ACHN (cell line): ENCODE data around the gene ADRA1B.

Experiments used
- DNase-seq: peaks from one replicate; pipeline ENCODE4 v3.0.0-alpha.2; 2015
- in situ Hi-C: cut with HindIII; loops from 2 replicates; pipeline ENCODE4 v1.10.0; 2017; ENCODE audit warnings: low sequenced_read_pairs, low pct_ligation_motif_present, low pct_unique_long_range_greater_than_20kb

Gene ADRA1B

GRCh38 chr5:159916841-159917761, 819 bp downstream of the ADRA1B start:
- in situ Hi-C loops, result no loop called here
- DNase-seq, result peak; percentile 13

DNA sequence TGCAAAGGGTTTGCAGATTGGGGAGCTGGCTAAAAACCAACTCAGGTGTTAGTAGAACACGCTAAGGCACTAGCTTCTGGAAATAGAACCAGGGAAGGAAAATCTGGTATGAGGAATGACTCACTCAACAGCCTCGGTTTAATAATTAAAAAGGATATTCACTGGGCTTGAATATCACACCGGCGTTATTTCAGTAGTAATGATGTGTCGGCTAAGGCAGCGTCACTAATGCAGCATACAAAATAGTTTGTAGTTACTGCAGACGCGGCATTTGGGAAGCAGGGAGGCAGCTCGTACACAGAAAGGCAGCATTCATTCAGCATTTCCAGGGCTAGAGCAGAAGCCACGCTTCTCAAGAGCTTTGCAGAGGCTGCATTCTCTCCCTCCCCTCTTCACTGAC, 1.7 kb downstream of the ADRA1B start:
- in situ Hi-C loops, result no loop called here
- DNase-seq, result peak; percentile 80

GRCh38 chr5:159921721-159922120, 5.4 kb downstream of the ADRA1B start:
- in situ Hi-C loops, result no loop called here
- DNase-seq, result no peak

GRCh38 chr5:159923008-159923407, 6.7 kb downstream of the ADRA1B start:
- in situ Hi-C loops, result no loop called here
- no peak for DNase-seq

DNA sequence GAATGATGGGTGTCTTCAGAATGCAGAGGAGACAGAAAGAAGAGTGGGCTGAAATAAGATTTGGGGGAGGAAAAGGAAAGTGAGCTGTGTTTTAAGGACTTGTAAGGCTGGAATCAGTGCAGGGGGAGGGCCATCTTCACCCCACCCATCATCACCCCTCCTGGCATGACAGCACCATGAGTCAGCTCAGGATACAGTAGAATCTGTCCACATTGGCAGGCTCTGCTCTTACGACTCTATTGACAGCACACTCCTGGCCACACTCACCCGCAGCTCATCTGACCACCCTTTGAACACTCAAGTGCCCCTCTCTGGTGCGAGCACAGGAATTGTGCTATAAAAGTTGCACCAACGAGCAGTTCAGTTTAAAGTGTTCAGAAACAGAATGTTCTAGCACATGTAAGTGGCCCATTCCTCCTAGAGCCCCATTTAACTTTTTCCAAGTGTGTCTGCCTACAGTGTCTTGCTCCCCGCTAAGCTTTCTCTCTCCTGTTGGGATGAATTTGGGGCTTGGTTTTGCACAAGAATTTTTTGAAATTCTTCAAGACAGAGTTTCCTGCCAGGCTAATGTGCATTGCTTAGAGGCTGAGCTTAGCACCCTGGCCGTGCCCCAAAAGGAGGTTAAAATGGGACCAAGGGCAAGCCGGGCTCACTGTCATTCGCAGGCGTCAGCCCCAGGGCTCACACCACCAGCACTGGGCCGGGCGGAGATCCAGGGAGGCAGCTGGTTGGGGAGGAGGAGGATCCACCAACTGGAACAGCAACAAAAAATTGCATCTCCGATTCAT, 12.0 kb downstream of the ADRA1B start:
- peak; percentile 84 for DNase-seq
- in situ Hi-C loops, result no loop called here

DNA sequence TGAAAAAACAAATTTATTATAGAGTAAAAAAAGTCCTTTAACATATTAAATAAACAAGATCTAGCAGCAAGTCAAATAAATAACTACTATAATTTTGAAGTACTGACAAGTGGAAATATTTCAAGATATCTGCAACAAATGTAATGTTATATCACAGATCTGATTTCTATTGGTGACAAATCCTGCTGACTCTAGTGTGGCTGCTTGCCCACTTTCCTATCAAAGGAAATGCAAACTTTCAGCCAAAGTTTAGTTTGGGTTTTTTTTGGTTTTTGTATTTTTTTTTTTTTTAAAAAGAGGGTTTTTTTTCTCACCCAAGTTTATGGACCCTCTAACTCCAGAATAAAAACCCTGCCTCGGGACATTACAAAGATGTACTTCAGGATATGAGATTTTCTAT, 12.9 kb downstream of the ADRA1B start:
- DNase-seq, result no peak
- in situ Hi-C loops, result no loop called here

DNA sequence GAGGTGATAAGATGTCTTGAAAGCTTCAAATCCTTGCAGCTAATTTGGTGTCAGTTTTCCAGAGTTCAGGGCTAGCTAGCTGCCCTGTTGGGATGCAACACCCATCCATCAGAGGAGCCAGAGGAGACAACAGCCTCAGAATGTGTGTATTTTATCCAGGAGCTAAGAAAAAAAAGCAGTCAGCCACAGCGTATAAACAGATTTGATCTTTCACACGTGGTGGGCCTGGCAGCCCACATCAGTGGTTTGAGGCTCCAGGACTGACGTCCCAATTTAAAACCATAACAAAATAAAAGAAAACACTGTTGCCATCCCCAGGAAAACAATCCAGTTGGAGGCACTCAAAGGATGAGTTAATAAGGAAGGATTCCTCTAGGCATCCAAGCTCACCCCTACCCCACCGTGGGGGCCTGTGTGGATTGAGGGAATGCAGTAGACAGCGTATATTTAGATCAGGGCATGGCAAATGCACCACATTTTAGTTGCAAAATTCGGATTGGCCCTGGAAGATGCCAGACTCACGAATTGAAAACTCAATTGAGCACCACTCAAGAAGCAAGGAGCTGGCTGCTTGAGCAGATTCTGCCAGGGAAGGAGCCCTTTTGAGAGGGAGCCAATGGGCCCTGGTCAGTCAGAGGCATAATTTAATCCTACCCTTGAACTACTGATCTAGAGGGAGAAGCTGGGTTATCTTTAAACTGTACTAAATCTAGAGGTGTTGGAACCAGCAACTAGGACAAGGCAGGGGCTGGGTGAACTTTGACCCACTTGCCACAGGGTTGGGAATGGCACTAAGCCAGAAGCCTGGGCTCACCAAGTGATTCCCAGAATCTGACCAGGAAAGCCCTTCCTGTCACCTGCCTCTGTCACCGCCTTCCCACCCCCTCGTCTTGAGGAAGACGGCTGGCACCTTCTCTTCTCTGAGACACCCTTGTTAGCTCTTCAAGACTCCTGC, 17.5 kb downstream of the ADRA1B start:
- DNase-seq, result no peak
- in situ Hi-C loops, result no loop called here

DNA sequence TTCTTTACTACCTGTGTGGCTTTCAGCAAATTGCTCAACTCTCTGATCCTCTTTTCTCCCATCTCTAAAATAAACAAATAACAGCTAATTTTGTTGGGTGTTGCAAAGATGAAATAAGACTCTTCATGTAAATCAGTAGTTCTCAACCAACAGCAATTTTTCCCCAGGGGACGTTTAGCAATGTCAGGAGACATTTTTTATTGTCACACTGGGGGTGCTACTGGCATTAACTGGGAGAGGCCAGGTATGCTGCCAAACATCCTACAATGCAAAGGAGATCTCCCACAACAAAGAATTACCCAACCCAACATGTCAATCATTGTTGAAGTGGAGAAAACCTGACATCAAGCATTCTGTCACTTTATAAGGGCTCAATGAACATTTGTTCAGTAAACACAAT, 19.7 kb downstream of the ADRA1B start:
- in situ Hi-C loops, result no loop called here
- no peak for DNase-seq

DNA sequence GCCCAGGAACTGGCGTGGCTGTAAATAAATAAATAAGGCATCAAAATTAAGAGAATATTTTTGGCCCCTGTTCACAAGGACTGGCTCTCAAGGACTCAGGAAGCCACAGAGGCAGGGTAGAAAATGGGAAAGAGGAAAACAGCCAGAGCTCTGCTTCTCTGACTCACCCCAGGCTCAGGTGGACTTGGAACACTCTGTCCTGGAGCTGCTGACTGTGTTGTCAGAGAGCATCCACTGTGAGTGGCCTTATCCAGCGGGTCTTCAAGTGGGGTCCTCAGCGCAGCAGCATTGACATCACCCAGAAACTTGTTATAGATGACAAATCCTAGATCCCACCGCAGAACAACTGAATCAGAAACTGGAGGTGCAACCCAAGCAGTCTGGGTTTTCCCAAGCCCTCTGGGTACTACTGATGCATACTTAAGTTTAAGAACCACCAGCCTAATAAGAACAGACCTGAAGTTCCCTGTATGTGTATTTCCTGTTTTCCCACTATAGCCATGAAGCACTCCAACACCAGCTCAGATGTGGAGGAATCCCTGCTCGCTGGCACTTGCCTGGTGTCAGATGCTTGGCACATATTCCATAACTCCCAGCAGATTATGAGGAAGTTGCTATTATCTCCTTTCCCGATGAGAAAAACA, 20.5 kb downstream of the ADRA1B start:
- DNase-seq, result peak; percentile 2
- in situ Hi-C loops, result no loop called here

GRCh38 chr5:159937580-159937979, 21.3 kb downstream of the ADRA1B start:
- in situ Hi-C loops, result no loop called here
- no peak for DNase-seq

DNA sequence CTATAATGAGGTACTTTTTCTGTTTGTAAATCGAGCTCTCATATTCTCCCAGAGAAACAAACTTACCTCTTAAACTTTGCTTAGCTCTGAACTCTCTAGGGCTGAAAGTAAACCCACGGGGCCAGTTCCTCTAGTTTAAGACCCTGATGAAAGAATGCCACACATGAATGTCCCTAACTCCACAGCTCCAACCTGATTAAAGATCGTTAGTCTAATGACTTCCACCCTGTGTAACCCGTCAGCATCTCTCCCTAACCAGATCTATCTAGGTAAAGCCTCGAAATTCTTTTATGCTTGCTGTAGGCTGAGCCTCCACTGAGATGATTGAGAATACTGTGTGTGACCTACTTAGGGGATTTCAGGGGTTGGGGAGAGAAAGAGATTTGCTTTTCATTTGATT, 27.0 kb downstream of the ADRA1B start:
- no peak for DNase-seq
- in situ Hi-C loops, result no loop called here

- in situ Hi-C loops, result no loop called here
- no peak for DNase-seq
Measured at GRCh38 chr5:159944056-159944600, 27.8 kb downstream of the ADRA1B start.

DNA sequence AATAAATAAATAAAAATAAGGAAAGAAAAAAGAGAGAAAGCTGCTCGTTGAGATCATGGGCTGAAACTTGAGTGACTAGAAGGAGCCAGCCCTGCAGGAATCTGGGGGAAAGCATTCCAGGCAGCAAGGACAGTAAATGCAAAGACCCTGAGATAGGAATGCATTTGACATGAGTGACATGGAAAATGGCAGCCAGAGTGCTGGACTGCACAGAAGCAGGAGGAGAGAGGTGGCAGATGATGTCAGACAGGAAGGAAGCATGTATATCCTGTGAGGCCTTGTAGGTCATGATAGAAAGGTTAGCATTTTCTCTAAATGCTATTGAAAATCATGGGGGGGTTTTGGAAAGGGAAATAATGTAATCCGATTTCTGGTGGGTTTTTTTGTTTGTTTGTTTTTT, 29.1 kb downstream of the ADRA1B start:
- no peak for DNase-seq
- in situ Hi-C loops, result no loop called here

- no peak for DNase-seq
- in situ Hi-C loops, result no loop called here
Measured at GRCh38 chr5:159947708-159948358, 31.6 kb downstream of the ADRA1B start.

DNA sequence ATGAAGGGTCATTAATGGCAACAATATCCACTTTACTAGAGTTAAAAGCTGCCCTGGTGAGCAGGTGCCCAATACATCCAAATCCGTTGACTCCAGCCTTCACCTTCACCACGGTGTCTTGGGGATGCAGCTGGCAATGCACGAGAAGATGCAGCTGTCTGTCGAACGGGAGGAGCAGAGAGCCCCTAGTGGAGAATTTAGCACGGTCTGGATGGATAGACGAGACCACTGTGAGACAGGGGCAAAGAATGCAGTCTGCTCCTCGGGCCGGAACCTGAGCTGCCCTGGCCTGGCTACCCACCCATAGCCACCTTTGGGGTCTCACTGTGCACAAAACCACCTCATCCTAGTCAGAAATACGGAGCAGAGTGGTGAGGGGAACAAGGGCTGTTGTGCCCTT, 35.1 kb downstream of the ADRA1B start:
- in situ Hi-C loops, result no loop called here
- DNase-seq, result peak; percentile 71

DNA sequence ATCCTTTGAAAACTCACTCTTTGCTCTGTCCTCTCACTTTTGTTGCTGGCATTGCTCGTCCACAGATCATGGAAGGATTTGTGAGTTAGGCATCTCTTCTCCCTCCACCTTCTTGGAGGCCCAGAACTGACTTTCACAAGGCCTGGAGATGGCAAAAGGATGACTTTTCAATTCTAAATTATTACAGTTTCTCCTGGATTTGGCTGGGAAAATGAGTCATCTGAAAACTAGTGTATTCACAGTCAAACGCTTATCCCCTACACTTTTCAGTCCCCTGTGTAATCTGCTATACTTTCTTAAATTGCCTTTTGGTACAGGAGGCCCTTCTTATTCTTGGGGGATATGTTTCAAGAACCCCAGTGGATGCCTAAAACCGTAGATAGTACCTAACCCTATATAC, 35.6 kb downstream of the ADRA1B start:
- DNase-seq, result no peak
- in situ Hi-C loops, result no loop called here

GRCh38 chr5:159953609-159954008, 37.3 kb downstream of the ADRA1B start:
- in situ Hi-C loops, result no loop called here

More at GRCh38 chr5:159953609-159954008, 37.3 kb downstream of the ADRA1B start:
- no peak for DNase-seq
